GM12878 (cell line): ENCODE data around the gene TRIM56. TPM values are rescaled to one million over a fixed set of nuclear protein-coding genes. Genes with fewer than 3 reads are reported as not detected.

Source experiments
- ATAC-seq: fragments of 200-7000 bp; cut with Tn5 transposase; 3 replicates; pipeline ENCODE4 v1.9.1; 2020; ENCODE audit warnings: mild to moderate bottlenecking, moderate library complexity
- BruUV-seq: library from RNA; stranded (reverse); fragments of 400-500 nt; replicated peaks from 2 replicates; lab custom pipeline; 2021; lab: Mats Ljungman, UMichigan
- CTCF ChIA-PET: fragments of 300-600 bp; sonication (Branson Sonifier 250); formaldehyde crosslinking; extraction: SDS; loops from one replicate; lab custom pipeline; 2021; ENCODE audit warnings: inconsistent platforms; lab: Yijun Ruan, JAX
- POLR2A ChIA-PET: fragments of 350-600 bp; formaldehyde crosslinking; extraction: SDS; loops from one replicate; lab custom pipeline; 2021; ENCODE audit warnings: inconsistent platforms; lab: Charles Lee
- RAD21 ChIA-PET: fragments of 300-600 bp; sonication (Branson Sonifier 250); formaldehyde crosslinking; loops from one replicate; lab custom pipeline; 2023; ENCODE audit warnings: antibody characterized with exemption; ENCODE audit not compliant: unreplicated experiment; lab: Charles Lee
- SMC1A ChIA-PET: fragments of 300-600 bp; sonication (Branson Sonifier 250); formaldehyde crosslinking; loops from one replicate; lab custom pipeline; 2023; ENCODE audit not compliant: unreplicated experiment, uncharacterized antibody; lab: Charles Lee
- DNase-seq: peaks from one replicate; pipeline ENCODE4 v3.0.0-alpha.2; 2011; ENCODE audit warnings: low read depth, low spot score
- FAIRE-seq: peaks from 3 replicates; lab custom pipeline; 2011; peaks lifted over from hg19 to GRCh38; lab: Jason Lieb, UNC
- H2AFZ ChIP-seq: 2 replicates; pipeline ENCODE4 v1.6.0; 2011; ENCODE audit warnings: low read depth, low read length, control low read depth; ENCODE audit not compliant: control insufficient read depth
- H3K27ac ChIP-seq: 2 replicates; pipeline ENCODE4 v1.5.1; 2011; ENCODE audit warnings: control low read depth; ENCODE audit not compliant: control insufficient read depth, insufficient read depth
- H3K27me3 ChIP-seq, 2 experiments: replicated peaks in 1 of 2; 2 replicates each; pipeline versions ENCODE4 v1.6.0 to v1.6.1; 2011; ENCODE audit warnings: low read length in 1 of 2; ENCODE audit not compliant: control insufficient read depth in 2 of 2, insufficient read depth in 2 of 2
- H3K36me3 ChIP-seq, 2 experiments: 2 replicates each; pipeline ENCODE4 v1.5.1; 2011; ENCODE audit warnings: low read length in 1 of 2; ENCODE audit not compliant: control insufficient read depth in 2 of 2, insufficient read depth in 2 of 2
- H3K4me1 ChIP-seq: 2 replicates; pipeline ENCODE4 v1.6.1; 2011; ENCODE audit warnings: mild to moderate bottlenecking, low read length, moderate library complexity, mixed read lengths; ENCODE audit not compliant: control insufficient read depth, insufficient read depth
- H3K4me2 ChIP-seq: 2 replicates; pipeline ENCODE4 v1.6.0; 2011; ENCODE audit warnings: control low read depth; ENCODE audit not compliant: control insufficient read depth, insufficient read depth
- H3K4me3 ChIP-seq: fragments of 200-600 bp; sonication (generic); 2 replicates; pipeline ENCODE4 v1.5.1; 2016
- H3K79me2 ChIP-seq: 2 replicates; pipeline ENCODE4 v1.6.0; 2011; ENCODE audit warnings: low read length; ENCODE audit not compliant: control insufficient read depth, insufficient read depth
- H3K9ac ChIP-seq: 2 replicates; pipeline ENCODE4 v1.8.0; 2011; ENCODE audit warnings: low read length, control low read depth, mixed read lengths; ENCODE audit not compliant: control insufficient read depth, insufficient read depth
- H3K9me3 ChIP-seq: replicated peaks from 3 replicates; pipeline ENCODE4 v1.5.1; 2011; ENCODE audit warnings: mild to moderate bottlenecking, low read length; ENCODE audit not compliant: control insufficient read depth, insufficient read depth
- H4K20me1 ChIP-seq: 2 replicates; pipeline ENCODE4 v1.6.0; 2011; ENCODE audit not compliant: control insufficient read depth, insufficient read depth
- CUX1 ChIP-seq: IDR thresholded peaks from 2 replicates; pipeline ENCODE4 v1.6.1; 2012; ENCODE audit warnings: improper control_type of control experiment, low read depth, low read length; ENCODE audit not compliant: insufficient replicate concordance
- FOXM1 ChIP-seq: IDR thresholded peaks from 2 replicates; pipeline ENCODE4 v1.6.1; 2012; ENCODE audit warnings: low read depth, mild to moderate bottlenecking, inconsistent platforms, low read length, moderate library complexity
- MEF2B ChIP-seq: fragments of 450-650 bp; IDR thresholded peaks from 2 replicates; pipeline ENCODE4 v1.6.1; 2018; ENCODE audit warnings: mild to moderate bottlenecking, moderate library complexity; ENCODE audit not compliant: partially characterized antibody, poor library complexity, severe bottlenecking
- PKNOX1 ChIP-seq: fragments of 450-650 bp; IDR thresholded peaks from 2 replicates; pipeline ENCODE4 v1.6.1; 2016; ENCODE audit warnings: mild to moderate bottlenecking
- RAD21 ChIP-seq: IDR thresholded peaks from 2 replicates; pipeline ENCODE4 v1.6.1; 2011; ENCODE audit warnings: mild to moderate bottlenecking, low read depth, low read length, moderate library complexity; ENCODE audit not compliant: insufficient read depth
- RELB ChIP-seq: fragments of 450-650 bp; IDR thresholded peaks from 2 replicates; pipeline ENCODE4 v1.6.1; 2017; ENCODE audit warnings: low read depth, mild to moderate bottlenecking, moderate library complexity
- WGBS: methylation state at CpG from one replicate; pipeline ENCODE4 v1.1.6; 2016; ENCODE audit warnings: low lambda C conversion rate; ENCODE audit not compliant: insufficient replicate concordance, insufficient coverage; ENCODE audit errors: missing lambda C conversion rate; 5-methylcytosine and 5-hydroxymethylcytosine counted together
- in situ Hi-C: fragments of 300-500 bp; cut with MboI; formaldehyde crosslinking; loops from 9 replicates; pipeline ENCODE4 v1.14.3; 2018; ENCODE audit warnings: mixed read lengths
- intact Hi-C: fragments of 100-400 bp; cut with micrococcal nuclease; formaldehyde crosslinking; loops from one replicate; pipeline ENCODE4 v1.14.2; 2022; ENCODE audit not compliant: unreplicated experiment
- polyA plus RNA-seq, 11 experiments: library from polyadenylated mRNA; depleted of rRNA in 4 of 11; unstranded in 6 of 11; stranded (reverse) in 5 of 11; fragments of >200 nt; fragmentation: Nextera tagmentation in 4 of 11; fragmentation: Illumina TruSeq in 1 of 11; extraction: Ambion mirVana in 4 of 11; extraction: Trizol in 1 of 11; gene quantifications; 1 replicate in 1 of 11; 2 replicates in 10 of 11; pipeline versions ENCODE4 v1.2.1 to v1.2.3, GENCODE V29; 2011 to 2016; ENCODE audit warnings: inconsistent platforms in 2 of 11, missing spikeins in 2 of 11, low read depth in 1 of 11
- total RNA-seq, 4 experiments: library from RNA; depleted of rRNA in 3 of 4; stranded (reverse); fragments of >200 nt in 3 of 4; fragmentation: Illumina TruSeq in 1 of 4; extraction: Trizol in 1 of 4; gene quantifications; 2 replicates each; pipeline versions ENCODE4 v1.2.1 to v1.2.3, GENCODE V29; 2013 to 2021

The TRIM56 gene
- total and polyA plus RNA-seq, 10 of the 15 experiments (the other 5 are each of a cell fraction or from before 2014, with no cell fraction given), result 3.2 to 37.5 (median 11.8) TPM

- FAIRE-seq (no peak), ATAC-seq (no peak), DNase-seq (no peak)
- CTCF ChIA-PET, result interaction anchor here (0.9 to 3.4 kb wide), 5 partner anchors 14 to 32 kb away, joined by 4 to 11 read pairs (median 9); no protein-coding TSS in a partner anchor
- Histone ChIP-seq H3K4me2 (no peak overlapping the region), H2AFZ (no peak overlapping the region), H3K27me3 (no peaks in the 10 kb centered on the region), H3K4me1 (peaks cover 12% of the 10 kb centered on the region), H3K9me3 (no peaks in the 10 kb centered on the region), H3K9ac (no peak overlapping the region; the same call in 1 of the 2 replicates), H3K4me3 (no peak overlapping the region), H3K36me3 (no peaks in the 10 kb centered on the region), H3K79me2 (no peaks in the 10 kb centered on the region)
- RAD21 ChIA-PET, result interaction anchor here (0.9 to 2.0 kb wide), 4 partner anchors 13 to 29 kb away, joined by 3 to 14 read pairs (median 6); partner anchors contain the start of gene SERPINE1
- POLR2A ChIA-PET, result interaction anchor here (0.8 to 3.3 kb wide), 4 partner anchors 9 to 27 kb away, joined by 4 to 24 read pairs (median 4); partner anchors contain the start of gene TRIM56
- SMC1A ChIA-PET, result interaction anchor here (1.1 to 1.5 kb wide), 3 partner anchors 11 to 35 kb away, joined by 4 to 8 read pairs (median 4); no protein-coding TSS in a partner anchor
- in situ Hi-C loops (no loop called here), intact Hi-C loops (no loop called here)
- BruUV-seq, result no TSS peak
- WGBS, result 68% methylated on average over 6 of the region's 6 CpGs
- TF ChIP-seq PKNOX1 (peak; percentile 51; the same call in 1 of the 2 replicates), MEF2B (no peak)
- TF ChIP-seq, all 136 proteins: peak for 1
- Histone ChIP-seq H3K27ac (no peak overlapping the region), H4K20me1 (no peaks in the 10 kb centered on the region)
Observed at GRCh38 chr7:101109368-101109767, 24.1 kb downstream of the TRIM56 start.

GRCh38 chr7:101111261-101111660, 26.0 kb downstream of the TRIM56 start:
- H3K79me2 ChIP-seq, result no peaks in the 10 kb centered on the region
- no peak overlapping the region for H2AFZ ChIP-seq
- WGBS, result 54% methylated on average over 5 of the region's 5 CpGs
- ChIA-PET RAD21 (interaction anchor here (1.2 kb wide), 1 partner anchor 12 kb away, joined by 6 read pairs; no protein-coding TSS in a partner anchor), CTCF (interaction anchor here (0.7 to 1.7 kb wide), 3 partner anchors 10 to 33 kb away, joined by 3 to 8 read pairs (median 7); partner anchors contain the start of gene SERPINE1), SMC1A (interaction anchor here (1.0 to 1.6 kb wide), 3 partner anchors 11 to 32 kb away, joined by 3 to 5 read pairs (median 3); no protein-coding TSS in a partner anchor), POLR2A (interaction anchor here (2.2 kb wide), 1 partner anchor 11 kb away, joined by 7 read pairs; no protein-coding TSS in a partner anchor)
- FAIRE-seq (no peak), ATAC-seq (no peak), DNase-seq (no peak)
- no peak overlapping the region for H3K4me2 ChIP-seq
- no TSS peak for BruUV-seq
- H3K27me3 ChIP-seq, result no peaks in the 10 kb centered on the region
- peaks cover 12% of the 10 kb centered on the region for H3K4me1 ChIP-seq
- no peaks in the 10 kb centered on the region for H4K20me1 ChIP-seq
- H3K9ac ChIP-seq, result no peak overlapping the region
- intact Hi-C loops (no loop called here), in situ Hi-C loops (no loop called here)
- no peaks in the 10 kb centered on the region for H3K9me3 ChIP-seq
- H3K4me3 ChIP-seq, result no peak overlapping the region
- H3K36me3 ChIP-seq, result no peaks in the 10 kb centered on the region
- no peak overlapping the region for H3K27ac ChIP-seq
- TF ChIP-seq RELB, result no peak
- TF ChIP-seq RAD21, result no peak
- TF ChIP-seq FOXM1, result no peak
- TF ChIP-seq CUX1, result no peak
